HG02678 (cell line): Measurements from ENCODE around the gene ERFL.
"Not testable (repeated sequence)": the region's sequence is repeated elsewhere in the genome, so short reads cannot be mapped to it uniquely, and the experiment has no call there.

Experiments
- ATAC-seq: cut with Tn5 transposase; IDR thresholded peaks from one replicate; pipeline ENCODE4 v1.9.1; 2021; ENCODE audit warnings: mild to moderate bottlenecking, moderate library complexity; ENCODE audit not compliant: unreplicated experiment

ERFL gene

DNA sequence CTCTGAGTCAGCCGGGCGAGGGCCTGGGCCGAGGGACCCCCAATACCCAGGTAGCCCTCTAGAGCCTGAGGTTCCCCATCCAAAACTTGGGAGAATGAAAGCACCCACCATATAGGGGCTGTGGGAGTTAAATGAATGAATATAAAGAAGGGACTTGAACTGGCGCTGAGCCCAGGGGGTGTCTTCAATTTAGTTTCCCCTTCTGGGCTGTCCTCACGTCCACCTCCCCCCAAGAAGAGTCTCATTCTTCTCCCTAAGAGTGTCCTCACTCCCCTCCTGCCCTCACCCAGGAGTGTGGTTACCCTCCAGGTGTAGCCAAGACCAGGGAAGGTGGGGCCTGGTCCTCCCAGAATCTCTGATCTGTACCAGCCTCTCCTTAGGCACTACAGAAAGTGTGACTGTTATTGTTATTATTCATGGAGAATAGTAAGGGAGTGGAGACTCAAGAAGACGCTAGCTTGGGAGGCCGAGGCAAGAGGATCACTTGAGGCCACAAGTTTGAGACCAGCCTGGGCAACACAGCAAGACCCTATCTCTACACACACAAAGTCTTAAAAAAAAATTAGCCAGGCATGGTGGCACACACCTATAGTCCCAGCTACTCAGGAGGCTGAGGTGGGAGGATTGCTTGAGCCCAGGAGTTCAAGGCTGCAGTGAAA lies 48.5 kb downstream of the ERFL start:
- ATAC-seq = no peak

DNA sequence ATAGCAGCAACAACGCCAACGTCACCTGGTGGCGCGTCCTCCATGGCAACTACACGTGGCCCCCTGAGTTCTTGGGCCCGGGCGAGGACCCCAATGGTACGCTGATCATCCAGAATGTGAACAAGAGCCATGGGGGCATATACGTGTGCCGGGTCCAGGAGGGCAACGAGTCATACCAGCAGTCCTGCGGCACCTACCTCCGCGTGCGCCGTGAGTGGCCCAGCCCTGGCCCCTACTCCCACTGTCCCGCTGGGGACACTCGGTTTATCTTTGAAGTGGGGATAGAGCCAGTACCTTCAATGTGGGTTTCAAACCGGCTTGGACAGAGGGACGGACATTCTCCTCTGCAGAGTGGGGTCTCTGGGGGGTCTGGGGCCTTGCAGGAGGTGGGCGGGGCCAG lies 49.2 kb downstream of the ERFL start:
- ATAC-seq = no peak

DNA sequence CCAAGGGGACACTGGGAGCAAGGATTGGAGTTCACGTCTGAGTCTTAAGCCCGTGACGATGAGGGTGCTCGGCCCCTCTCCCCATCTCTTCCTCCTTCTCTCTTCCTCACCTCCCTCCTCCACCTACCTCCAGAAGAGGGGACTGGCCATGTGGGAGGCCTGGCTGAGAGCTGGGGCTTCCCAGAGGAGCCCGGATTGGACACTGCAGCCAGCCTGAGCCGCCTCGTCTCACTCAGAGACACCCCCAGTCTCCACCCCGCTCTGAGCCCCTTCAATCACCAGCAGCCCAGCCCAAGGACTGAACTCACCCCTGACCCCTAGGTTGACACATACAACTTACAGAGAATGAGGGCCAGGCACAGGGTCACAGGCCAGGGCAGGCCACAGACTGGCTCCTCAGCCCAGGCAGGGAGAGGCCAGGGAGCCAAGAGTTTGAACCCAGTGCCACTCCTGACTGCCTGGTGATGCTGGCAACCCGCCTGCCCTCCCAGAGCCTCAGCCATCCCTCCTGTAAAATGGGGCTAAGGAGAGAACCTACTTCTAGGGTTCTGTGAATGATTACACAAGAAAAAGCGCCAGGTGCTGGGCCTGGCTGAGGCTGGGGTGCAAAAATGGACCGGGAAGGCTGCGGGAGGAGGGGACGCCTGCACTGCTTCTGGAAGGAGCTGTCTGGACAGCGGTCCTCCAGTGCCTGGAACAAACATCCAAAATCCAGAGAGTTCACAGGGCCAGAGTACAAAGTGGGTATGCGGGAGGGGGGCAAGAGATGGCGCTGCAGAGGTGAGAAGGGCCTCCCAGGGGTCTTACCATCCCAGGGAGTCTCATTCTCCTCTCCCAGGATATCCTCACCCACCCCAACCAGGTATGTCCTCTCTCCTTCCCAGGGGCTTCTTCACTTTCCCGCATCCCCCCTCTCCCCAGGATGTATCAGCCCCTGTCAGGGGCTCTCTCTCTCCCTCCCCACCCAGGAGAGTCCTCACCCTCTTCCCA lies 50.0 kb downstream of the ERFL start:
- no peak for ATAC-seq

DNA sequence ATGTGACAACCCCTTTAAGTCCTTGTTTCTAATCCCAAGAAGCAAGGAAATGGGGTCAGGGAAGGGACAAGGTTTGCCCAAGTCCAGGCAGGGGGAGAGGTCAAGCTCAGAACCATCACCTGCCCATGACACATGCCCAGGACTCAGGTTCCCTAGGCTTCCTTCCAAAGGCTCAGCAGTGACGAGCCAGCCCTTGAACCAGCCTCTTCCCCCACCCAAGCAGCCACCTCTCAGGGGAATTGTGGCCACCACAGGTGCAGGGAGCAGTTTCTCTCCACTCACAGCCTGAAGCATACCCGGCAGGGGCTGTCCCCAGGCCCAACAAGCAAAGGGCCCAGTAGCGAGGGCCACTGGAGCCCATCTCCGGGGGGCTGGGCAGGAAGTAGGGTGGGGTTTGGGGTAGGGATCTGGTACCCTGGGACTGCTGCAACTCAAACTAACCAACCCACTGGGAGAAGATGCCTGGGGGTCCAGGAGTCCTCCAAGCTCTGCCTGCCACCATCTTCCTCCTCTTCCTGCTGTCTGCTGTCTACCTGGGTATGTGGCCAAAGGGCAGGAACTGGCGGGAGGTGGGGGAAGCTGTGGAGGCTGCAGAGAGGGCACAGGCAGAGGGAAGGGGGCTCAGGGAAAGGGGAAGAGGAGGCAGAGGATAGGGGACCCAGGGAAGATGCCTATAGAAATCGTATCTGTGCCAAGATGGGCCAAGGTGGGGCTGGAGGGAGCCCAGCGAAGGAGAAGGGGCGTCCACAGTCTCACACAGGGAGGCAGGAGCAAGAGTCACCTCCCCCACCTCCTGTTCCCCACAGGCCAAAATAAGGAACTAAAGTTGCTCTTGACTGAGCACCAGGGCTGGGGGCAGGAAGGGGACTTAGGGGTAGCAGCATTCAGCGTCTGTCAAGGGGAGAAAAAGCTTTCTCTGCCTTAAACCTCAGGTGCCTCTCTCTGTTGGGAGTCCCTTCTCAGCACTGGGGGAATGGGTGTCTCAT lies 51.1 kb downstream of the ERFL start, which contains the start of gene CD79A:
Gene CD79A (plus strand): TSS at position 433 of the 986 bp plus-strand sequence. CDS start 26 bp downstream, at position 459.
- ATAC-seq = peak; percentile 74

DNA sequence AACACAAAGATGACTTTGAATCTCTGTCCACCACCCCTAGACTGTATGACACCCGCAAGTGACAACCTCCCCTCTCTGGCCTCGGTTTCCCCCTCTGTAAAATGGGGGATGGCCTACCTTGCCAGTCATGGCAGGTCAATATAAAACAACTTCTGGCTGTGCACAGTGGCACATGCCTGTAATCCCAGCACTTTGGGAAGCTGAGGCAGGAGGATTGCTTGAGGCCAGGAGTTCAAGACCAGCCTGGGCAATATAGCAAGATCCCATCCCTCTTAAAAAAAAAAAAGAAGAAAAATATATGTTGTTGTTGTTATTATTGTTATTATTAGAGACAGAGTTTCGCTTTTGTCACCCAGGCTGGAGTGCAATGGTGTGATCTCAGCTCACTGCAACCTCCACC lies 52.3 kb downstream of the ERFL start:
- ATAC-seq = not testable (repeated sequence)

DNA sequence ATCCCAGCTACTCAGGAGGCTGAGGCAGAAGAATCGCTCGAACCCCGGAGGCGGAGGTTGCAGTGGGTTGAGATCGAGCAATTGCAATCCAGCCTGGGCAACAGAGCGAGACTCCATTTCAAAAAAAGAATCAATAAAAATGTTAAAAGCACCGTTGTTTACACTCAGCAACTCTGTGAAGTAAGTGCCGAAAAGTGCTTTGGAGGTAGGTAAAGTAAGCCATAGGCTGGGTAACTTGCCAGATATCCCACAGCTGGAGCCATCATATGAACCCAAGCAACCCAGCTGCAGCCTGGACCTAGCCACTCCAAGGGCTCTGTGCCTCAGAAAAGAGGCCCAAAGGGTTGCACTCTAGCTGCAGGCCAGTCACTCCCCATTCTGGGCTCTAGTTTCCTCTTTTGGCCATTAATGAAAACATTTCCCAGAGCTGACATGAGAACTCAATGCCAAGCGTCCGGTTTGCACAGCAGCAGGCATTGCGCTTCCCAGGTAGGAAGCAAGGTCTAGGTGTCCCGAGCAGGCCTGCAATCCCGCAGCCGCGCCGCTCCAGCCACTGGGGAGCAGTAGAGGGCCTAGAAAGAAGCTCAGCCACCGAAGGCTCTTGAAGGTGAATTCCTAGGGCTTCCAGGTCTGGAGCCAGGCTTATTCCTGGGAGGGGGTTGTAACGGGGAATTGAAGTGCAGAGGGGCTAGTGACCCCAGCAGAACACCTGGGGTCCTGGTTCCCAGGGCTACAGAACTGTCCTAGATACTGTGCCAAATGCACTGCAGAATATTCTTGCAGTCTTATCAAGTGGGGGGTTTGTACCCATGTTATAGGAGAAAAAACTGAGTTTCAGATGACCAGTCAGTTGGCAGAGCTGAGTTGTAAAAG lies 55.2 kb downstream of the ERFL start:
- no peak for ATAC-seq

DNA sequence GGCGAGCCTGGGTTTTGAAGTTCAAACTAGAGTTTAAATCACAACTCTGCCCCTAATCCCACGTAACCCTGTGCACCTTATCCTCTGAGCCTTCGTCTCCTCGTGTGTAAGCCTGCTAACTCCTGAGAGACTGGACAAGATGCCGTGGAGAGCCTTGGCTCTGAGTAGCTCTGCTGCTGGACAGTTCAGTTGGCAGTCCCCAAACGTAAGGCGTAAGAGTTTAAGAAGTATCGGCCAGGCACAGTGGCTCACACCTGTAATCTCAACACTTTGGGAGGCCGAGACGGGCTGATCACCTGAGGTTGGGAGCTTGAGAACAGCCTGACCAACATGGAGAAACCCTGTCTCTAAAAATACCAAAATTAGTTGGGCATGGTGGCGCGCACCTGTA lies 55.9 kb downstream of the ERFL start:
- no peak for ATAC-seq

DNA sequence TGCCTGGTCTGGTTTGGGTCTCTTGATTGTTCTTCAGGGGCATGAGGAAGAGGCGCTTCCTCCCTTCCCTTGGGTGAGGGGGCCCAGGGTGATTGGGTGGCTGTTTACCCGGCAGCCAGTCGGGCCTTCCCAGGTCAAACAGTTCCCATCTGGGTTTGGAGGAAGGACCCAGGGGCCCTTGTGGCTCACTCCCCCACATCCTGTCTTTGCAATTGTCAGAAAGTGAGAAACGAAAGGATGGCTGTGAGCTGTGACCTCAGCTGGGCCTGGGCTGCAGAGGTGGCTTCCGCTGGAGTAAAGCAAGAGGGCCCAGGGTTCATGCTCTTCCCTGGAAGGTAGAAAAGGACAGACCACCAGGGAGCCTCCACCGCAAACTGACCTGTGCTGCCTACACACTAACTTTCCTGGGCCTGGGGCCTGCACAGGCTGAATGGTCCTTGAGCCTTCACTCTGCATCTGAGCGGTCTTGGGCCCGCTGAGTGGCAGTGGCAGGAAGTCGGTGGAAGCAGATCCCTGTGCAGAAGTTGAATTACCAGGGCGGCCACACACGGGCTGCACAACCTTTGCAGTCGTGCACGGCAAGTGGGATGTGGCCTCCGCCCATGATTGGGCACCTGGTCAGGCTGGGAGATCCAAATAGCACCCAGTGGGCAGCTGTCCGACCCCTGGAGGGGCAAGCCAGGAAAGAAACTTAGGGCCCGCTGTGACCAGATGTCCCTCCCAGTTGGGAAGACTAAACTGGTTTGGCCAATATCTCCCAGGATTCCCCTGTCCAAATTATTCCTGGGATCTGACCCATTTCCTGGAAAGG lies 56.5 kb downstream of the ERFL start:
- ATAC-seq = peak; percentile 65

DNA sequence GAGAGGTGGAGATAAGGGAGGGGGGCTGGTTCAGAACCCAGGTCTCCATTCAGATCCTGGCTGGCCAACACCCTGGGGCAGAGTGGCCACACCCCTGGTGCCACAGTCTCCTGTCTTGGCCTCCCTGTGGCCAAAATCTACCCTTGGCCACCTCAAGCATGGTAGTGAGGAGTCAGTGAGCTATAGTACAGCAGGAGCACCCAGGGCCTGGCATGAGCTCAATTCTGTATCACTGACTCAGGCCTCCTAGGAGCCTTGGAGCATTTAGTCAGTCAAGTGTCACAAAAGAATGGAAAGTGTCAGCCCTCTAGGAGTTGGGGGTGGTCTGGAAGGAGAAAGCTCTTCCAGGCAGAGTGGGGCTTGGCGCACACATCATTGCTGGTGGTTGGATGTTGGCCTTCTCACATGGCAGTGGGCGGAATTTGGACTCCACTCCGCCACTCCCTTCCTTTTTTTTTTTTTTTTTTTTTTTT lies 57.8 kb downstream of the ERFL start:
- ATAC-seq = no peak

DNA sequence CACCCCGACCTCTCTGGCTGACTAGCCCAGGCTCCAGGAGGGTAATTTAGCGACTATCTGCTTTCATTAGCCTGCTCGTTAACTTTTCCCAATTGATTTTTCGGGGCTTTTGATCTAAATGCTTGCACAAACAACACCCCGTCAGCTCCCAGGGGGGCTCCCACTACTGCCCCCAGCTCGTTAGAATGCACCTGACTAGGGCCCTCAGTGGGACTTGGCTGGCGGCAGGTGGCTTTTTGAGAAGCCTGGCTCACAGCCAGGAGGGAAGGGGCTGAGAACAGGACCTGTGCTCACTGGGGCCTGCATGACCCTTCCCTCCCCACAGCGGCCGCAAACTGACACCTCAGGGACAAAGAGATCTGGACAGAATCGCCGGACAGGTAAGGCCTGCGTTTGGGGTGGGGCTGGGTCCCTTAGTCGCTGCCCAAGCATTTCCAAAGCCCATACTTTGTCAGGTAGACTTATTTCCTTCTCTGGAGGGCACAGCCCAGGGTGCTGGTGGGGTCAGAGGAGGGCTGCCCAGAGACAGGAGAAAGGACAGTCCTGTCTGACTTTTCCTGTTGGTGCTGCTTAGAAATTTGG lies 58.8 kb downstream of the ERFL start:
- no peak for ATAC-seq

DNA sequence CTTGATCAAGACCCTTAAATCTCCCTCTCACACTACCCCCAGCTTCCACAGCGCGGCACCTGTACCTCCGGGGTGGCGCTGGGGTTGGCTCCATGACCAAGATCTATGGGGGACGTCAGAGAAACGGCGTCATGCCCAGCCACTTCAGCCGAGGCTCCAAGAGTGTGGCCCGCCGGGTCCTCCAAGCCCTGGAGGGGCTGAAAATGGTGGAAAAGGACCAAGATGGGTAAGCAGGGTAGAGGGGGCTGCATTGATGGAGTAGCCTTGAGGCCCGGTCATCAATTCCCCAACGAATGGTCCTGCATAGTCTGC lies 59.3 kb downstream of the ERFL start:
- ATAC-seq = no peak

DNA sequence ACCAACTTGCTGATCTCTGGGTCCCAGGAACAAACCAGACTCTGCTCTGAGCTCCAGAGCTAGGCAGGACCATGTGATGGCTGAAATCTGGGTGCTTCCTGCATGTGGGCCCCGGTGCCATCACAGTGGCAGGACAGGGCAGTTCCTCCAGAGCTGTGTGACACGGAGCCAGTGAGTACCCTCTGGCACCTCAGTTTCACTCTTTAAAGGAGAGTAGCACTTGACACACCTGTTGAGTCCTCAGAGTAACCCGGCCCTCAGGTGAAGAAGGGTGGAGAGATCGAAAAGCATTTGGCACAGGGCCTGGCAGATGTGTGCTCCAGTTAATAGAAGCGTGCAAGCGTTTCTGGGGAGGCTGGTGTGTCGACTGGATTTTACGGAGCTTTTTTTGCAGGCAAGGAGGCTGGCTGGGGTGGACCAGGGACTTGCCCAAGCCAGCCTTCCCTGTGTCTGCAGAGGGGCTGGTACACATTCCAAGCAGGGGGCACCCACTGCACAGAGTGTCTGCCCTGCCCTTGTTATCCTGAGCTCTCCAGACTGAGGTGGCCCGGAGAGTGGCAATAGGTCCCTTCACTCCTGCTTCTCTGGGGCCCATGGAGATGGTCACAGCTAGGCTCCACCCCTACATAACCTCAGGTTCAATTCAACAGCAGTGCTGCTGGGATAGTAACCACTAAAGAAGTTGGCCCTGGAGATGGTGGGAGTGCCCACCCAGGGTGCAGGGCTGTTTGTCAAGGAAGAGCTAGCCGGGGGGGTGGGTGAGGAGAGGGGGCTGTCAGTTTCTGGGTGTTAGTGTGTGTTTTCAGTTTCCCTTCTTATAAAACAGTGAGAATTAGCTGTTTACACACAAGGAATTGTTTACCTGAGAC lies 59.9 kb downstream of the ERFL start:
- ATAC-seq = no peak

DNA sequence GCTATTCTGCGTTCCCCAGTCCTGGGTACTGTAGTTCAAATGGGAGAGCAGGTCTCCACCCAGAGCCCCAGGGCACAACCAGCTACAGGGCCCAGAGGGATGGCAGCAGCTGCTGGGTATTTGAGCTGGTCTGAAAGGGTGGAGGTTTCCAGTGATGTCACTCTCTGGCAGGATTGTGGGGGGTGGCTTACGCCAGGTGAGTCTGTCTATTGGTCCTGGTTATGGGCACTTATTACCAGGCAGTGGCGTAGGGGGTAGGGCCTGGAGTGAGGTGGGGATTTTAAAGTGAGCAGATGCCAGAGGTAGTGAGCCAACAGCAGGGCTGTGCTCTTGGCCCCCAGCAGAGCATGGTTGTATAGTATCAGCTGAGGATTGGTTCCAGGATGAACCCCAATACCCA lies 62.0 kb downstream of the ERFL start:
- no peak for ATAC-seq

DNA sequence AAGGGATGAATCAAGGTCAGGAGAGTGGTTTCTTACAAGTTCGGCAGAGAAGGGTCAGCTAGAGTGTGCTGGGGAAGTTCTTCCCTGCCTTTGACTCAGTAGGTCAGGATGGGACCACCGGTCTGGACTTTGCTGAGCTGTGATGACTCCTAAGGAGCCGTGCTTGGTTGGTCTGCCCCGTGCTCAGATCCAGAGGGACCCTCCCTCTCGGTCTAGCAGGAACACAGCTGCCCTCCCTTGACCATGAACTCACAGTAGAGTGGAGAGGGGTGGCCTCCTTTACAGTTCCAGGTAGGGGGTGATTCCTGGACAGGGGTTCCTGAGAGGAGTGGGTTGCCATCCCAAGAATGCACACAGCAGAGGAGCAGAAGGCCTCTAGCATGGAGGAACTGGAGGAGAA lies 63.9 kb downstream of the ERFL start:
- ATAC-seq = no peak

DNA sequence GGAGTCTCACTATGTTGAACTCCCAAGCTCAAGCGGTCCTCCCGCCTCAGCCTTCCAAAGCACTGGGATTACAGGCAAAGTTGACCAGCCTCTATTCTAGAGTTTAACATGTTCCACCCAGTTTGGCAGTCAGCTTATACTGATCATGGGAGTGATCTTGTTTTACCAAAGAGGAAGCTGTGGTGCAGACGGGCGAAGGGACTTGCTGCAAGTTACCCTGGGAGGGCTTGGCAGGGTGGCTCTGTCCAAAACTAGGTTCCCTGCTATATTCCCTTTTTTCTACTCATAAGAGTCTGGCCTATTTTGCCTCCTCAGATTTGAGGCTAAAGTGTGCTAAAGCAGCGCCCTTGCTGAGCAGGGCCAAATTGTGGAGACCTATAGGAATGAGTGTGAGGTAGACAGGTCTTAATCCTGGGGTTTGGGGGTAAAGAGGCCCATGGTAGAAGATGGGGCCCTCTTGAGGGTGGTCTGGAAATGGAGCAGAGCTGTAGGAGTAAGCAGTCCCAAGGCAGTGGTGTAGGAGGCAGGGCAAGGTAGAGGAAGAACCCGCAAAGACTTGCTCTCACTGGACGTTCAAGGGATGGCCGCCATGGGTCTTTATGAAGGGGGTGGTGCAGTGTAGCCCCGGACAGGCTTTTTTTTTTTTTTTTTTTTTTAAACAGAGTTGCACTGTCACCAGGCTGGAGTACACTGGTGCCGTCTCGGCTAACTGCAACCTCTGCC lies 64.9 kb downstream of the ERFL start:
- ATAC-seq = no peak

DNA sequence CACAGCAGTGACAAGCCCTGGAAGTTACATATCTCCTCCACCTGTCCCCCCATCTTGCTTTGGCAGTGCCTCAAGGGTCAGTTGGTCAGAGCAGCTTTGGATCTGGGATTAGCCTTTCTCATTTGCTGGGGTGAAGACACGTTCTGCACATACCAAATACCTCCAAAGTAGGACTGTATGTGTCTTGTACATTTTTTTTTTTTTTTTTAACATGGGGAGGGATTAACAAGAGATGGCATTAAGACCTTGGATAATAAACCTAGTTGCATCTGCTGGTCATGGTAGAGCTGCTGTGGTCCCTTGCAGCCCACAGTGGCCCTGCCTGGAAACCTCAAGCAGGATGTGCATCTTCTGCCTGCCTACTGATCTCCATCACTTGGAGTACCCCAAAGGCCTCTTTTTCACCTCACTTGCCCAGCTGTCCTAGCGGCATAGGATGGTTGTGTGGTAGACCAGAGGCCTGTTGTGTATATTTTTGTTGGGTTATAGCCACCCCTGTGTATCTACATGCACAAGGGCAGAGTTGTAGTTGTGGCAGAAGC lies 65.7 kb downstream of the ERFL start:
- no peak for ATAC-seq

DNA sequence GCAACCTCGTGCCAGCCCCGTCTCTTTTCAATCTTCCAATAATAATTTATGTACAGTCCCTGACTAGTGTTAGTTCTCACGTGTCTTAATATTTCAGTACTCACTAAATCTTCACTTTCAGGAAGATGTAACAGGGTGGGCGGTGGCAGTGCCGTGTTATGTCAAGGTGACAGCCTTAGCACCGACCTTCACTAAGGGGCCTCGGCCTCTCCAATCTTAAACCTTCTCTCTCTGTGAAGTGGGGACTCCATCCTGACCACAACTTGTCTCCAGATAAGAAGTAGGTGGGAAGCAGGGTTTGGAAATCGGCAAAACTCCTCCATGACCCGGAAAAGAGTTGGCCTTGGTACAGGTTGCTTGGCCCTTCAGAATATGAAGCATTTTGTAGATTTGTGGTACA lies 66.4 kb downstream of the ERFL start:
- ATAC-seq = no peak
